ENCODE data around the gene CNIH3. TPM values are rescaled to one million over a fixed set of nuclear protein-coding genes. Genes with fewer than 3 reads are reported as not detected.

The CNIH3 gene
- total RNA-seq, 1 experiment from 2014 or later, result 3.7 TPM

DNA sequence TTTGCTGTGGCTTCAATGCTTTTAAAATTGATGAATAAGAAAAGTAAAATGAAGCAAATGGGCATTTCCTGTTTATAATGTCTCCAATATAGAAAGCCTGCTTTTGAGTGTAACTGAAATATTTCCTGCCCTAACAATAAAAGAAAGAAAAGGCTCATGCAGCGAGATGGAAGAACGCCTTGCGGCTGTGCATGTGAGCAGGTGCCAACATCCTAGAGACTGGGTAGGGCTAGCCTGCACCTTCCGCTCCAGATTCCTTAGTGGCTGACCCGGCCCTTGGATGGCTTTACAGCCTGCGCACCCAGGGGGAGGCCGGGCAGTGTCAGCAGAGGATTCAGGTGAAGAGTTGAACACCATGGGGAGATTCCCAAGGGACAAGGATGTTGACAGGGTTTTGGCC, 21.8 kb downstream of the CNIH3 start:
- no peak overlapping the region for H3K4me3 ChIP-seq (ENCODE audit: low read depth in 2 of 2, low read length in 2 of 2)
- in situ Hi-C loops (cut with HindIII; ENCODE audit: low pct_unique_long_range_greater_than_20kb, low sequenced_read_pairs) (no loop called here), intact Hi-C loops (cut with micrococcal nuclease; ENCODE audit: unreplicated experiment) (no loop called here)
- DNase-seq (ENCODE audit: low read depth, low spot score), result no peak
- ATAC-seq, result no peak
- H3K36me3 ChIP-seq (ENCODE audit: control insufficient read depth, insufficient read depth, low read length), result no peaks in the 10 kb centered on the region
- CTCF ChIA-PET, result interaction anchor here (0.6 kb wide), 1 partner anchor 387 kb away, joined by 4 read pairs; no protein-coding TSS in a partner anchor
- TF ChIP-seq, protein P1, sequence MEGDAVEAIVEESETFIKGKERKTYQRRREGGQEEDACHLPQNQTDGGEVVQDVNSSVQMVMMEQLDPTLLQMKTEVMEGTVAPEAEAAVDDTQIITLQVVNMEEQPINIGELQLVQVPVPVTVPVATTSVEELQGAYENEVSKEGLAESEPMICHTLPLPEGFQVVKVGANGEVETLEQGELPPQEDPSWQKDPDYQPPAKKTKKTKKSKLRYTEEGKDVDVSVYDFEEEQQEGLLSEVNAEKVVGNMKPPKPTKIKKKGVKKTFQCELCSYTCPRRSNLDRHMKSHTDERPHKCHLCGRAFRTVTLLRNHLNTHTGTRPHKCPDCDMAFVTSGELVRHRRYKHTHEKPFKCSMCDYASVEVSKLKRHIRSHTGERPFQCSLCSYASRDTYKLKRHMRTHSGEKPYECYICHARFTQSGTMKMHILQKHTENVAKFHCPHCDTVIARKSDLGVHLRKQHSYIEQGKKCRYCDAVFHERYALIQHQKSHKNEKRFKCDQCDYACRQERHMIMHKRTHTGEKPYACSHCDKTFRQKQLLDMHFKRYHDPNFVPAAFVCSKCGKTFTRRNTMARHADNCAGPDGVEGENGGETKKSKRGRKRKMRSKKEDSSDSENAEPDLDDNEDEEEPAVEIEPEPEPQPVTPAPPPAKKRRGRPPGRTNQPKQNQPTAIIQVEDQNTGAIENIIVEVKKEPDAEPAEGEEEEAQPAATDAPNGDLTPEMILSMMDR (IDR thresholded peaks at IDR 0.05), result no peak
- no peak for TF ChIP-seq POLR2AphosphoS5 (IDR thresholded peaks at IDR 0.05; ENCODE audit: low read depth, low read length)
- no peak for TF ChIP-seq TCF7L2 (IDR thresholded peaks at IDR 0.05; ENCODE audit: low read depth, low read length)
- TF ChIP-seq, protein P2, sequence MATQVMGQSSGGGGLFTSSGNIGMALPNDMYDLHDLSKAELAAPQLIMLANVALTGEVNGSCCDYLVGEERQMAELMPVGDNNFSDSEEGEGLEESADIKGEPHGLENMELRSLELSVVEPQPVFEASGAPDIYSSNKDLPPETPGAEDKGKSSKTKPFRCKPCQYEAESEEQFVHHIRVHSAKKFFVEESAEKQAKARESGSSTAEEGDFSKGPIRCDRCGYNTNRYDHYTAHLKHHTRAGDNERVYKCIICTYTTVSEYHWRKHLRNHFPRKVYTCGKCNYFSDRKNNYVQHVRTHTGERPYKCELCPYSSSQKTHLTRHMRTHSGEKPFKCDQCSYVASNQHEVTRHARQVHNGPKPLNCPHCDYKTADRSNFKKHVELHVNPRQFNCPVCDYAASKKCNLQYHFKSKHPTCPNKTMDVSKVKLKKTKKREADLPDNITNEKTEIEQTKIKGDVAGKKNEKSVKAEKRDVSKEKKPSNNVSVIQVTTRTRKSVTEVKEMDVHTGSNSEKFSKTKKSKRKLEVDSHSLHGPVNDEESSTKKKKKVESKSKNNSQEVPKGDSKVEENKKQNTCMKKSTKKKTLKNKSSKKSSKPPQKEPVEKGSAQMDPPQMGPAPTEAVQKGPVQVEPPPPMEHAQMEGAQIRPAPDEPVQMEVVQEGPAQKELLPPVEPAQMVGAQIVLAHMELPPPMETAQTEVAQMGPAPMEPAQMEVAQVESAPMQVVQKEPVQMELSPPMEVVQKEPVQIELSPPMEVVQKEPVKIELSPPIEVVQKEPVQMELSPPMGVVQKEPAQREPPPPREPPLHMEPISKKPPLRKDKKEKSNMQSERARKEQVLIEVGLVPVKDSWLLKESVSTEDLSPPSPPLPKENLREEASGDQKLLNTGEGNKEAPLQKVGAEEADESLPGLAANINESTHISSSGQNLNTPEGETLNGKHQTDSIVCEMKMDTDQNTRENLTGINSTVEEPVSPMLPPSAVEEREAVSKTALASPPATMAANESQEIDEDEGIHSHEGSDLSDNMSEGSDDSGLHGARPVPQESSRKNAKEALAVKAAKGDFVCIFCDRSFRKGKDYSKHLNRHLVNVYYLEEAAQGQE (IDR thresholded peaks at IDR 0.05; ENCODE audit: insufficient read depth in 1 of 2, low read depth in 2 of 2, low read length in 1 of 2), result no peak
- no peak for TF ChIP-seq SIN3A (IDR thresholded peaks at IDR 0.05; ENCODE audit: borderline replicate concordance, insufficient read depth, low read depth, low read length)
- H3K4me1 ChIP-seq (ENCODE audit: control insufficient read depth, insufficient read depth, low read length), result no peaks in the 10 kb centered on the region
- H3K27ac ChIP-seq (ENCODE audit: low read length), result no peak overlapping the region
- no peaks in the 10 kb centered on the region for H3K9me3 ChIP-seq (ENCODE audit: control insufficient read depth, insufficient read depth, low read depth, low read length)
- POLR2A ChIA-PET, result interaction anchor here (0.7 kb wide), 1 partner anchor 258 kb away, joined by 3 read pairs; no protein-coding TSS in a partner anchor
- no peaks in the 10 kb centered on the region for H3K27me3 ChIP-seq (ENCODE audit: control insufficient read depth, insufficient read depth, low read length)
- no TSS peak for BruUV-seq (replicated peaks)

GRCh38 chr1:224639426-224639975, 23.4 kb downstream of the CNIH3 start:
- Histone ChIP-seq H3K27ac (ENCODE audit: low read length) (no peak overlapping the region), H3K4me1 (ENCODE audit: control insufficient read depth, insufficient read depth, low read length) (no peaks in the 10 kb centered on the region), H3K36me3 (ENCODE audit: control insufficient read depth, insufficient read depth, low read length) (no peaks in the 10 kb centered on the region), H3K27me3 (ENCODE audit: control insufficient read depth, insufficient read depth, low read length) (no peaks in the 10 kb centered on the region), H3K9me3 (ENCODE audit: control insufficient read depth, insufficient read depth, low read depth, low read length) (no peaks in the 10 kb centered on the region), H3K4me3 (ENCODE audit: low read depth in 2 of 2, low read length in 2 of 2) (no peak overlapping the region)
- intact Hi-C loops (cut with micrococcal nuclease; ENCODE audit: unreplicated experiment) (no loop called here), in situ Hi-C loops (cut with HindIII; ENCODE audit: low pct_unique_long_range_greater_than_20kb, low sequenced_read_pairs) (no loop called here)
- ChIA-PET POLR2A (no interaction called here), CTCF (no interaction called here)
- ATAC-seq (no peak), DNase-seq (ENCODE audit: low read depth, low spot score) (no peak)
- BruUV-seq (replicated peaks), result no TSS peak
- TF ChIP-seq TCF7L2 (IDR thresholded peaks at IDR 0.05; ENCODE audit: low read depth, low read length) (no peak), SIN3A (IDR thresholded peaks at IDR 0.05; ENCODE audit: borderline replicate concordance, insufficient read depth, low read depth, low read length) (no peak), POLR2AphosphoS5 (IDR thresholded peaks at IDR 0.05; ENCODE audit: low read depth, low read length) (no peak)
- TF ChIP-seq, protein P2 (IDR thresholded peaks at IDR 0.05; ENCODE audit: insufficient read depth in 1 of 2, low read depth in 2 of 2, low read length in 1 of 2), result no peak
- TF ChIP-seq, protein P1 (IDR thresholded peaks at IDR 0.05), result no peak
